ENCODE measurements around the gene THEMIS.

THEMIS gene

GRCh38 chr6:127762284-127762683 lies 138.6 kb downstream of the THEMIS start:
- Histone ChIP-seq H3K9me3 (ENCODE audit: severe bottlenecking) (no peaks in the 10 kb centered on the region), H3K36me3 (ENCODE audit: low read depth) (no peaks in the 10 kb centered on the region), H3K4me3 (ENCODE audit: severe bottlenecking) (no peak overlapping the region), H3K4me1 (ENCODE audit: insufficient read depth, poor library complexity, severe bottlenecking) (no peaks in the 10 kb centered on the region), H3K27ac (ENCODE audit: poor library complexity, severe bottlenecking) (no peak overlapping the region), H3K27me3 (ENCODE audit: insufficient read depth, poor library complexity, severe bottlenecking) (no peaks in the 10 kb centered on the region)
- TF ChIP-seq CTCF (IDR thresholded peaks at IDR 0.05; ENCODE audit: poor library complexity, severe bottlenecking) = no peak
- DNase-seq (ENCODE audit: low spot score) (no peak), ATAC-seq (ENCODE audit: low read depth) (no peak)

- Histone ChIP-seq H3K36me3 (ENCODE audit: low read depth) (no peaks in the 10 kb centered on the region), H3K9me3 (ENCODE audit: severe bottlenecking) (no peaks in the 10 kb centered on the region), H3K4me3 (ENCODE audit: severe bottlenecking) (no peak overlapping the region), H3K27me3 (ENCODE audit: insufficient read depth, poor library complexity, severe bottlenecking) (no peaks in the 10 kb centered on the region), H3K4me1 (ENCODE audit: insufficient read depth, poor library complexity, severe bottlenecking) (no peaks in the 10 kb centered on the region), H3K27ac (ENCODE audit: poor library complexity, severe bottlenecking) (no peak overlapping the region)
- DNase-seq (ENCODE audit: low spot score) (no peak), ATAC-seq (ENCODE audit: low read depth) (no peak)
- no peak for TF ChIP-seq CTCF (IDR thresholded peaks at IDR 0.05; ENCODE audit: poor library complexity, severe bottlenecking)
Observed at GRCh38 chr6:127761084-127761483, 139.8 kb downstream of the THEMIS start.

GRCh38 chr6:127749095-127749494 lies 151.8 kb downstream of the THEMIS start:
- ATAC-seq (ENCODE audit: low read depth) (no peak), DNase-seq (ENCODE audit: low spot score) (no peak)
- Histone ChIP-seq H3K36me3 (ENCODE audit: low read depth) (no peaks in the 10 kb centered on the region), H3K9me3 (ENCODE audit: severe bottlenecking) (no peaks in the 10 kb centered on the region), H3K4me3 (ENCODE audit: severe bottlenecking) (no peak overlapping the region), H3K4me1 (ENCODE audit: insufficient read depth, poor library complexity, severe bottlenecking) (no peaks in the 10 kb centered on the region), H3K27ac (ENCODE audit: poor library complexity, severe bottlenecking) (no peak overlapping the region), H3K27me3 (ENCODE audit: insufficient read depth, poor library complexity, severe bottlenecking) (no peaks in the 10 kb centered on the region)
- TF ChIP-seq CTCF (IDR thresholded peaks at IDR 0.05; ENCODE audit: poor library complexity, severe bottlenecking) = no peak

DNA sequence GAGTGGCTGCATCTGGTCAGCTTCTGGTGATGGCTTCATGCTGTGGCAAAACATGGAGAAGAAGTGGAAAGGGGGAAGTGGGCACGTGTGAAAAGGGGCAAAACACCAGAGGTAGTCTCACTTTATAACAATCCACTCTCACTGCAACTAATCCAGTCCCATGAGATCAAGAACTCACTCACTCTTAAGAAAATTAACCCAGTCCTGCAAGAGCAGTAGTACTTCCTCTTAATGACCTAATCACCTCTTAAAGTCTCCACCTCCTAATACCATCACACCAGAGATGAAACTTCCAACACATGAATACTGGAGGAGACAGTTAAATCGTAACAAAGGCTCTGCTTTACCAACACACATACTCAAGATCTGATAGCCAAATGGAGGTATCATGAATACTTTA lies 152.6 kb downstream of the THEMIS start:
- Histone ChIP-seq H3K4me3 (ENCODE audit: severe bottlenecking) (no peak overlapping the region), H3K36me3 (ENCODE audit: low read depth) (no peaks in the 10 kb centered on the region), H3K9me3 (ENCODE audit: severe bottlenecking) (no peaks in the 10 kb centered on the region), H3K4me1 (ENCODE audit: insufficient read depth, poor library complexity, severe bottlenecking) (no peaks in the 10 kb centered on the region), H3K27me3 (ENCODE audit: insufficient read depth, poor library complexity, severe bottlenecking) (no peaks in the 10 kb centered on the region), H3K27ac (ENCODE audit: poor library complexity, severe bottlenecking) (no peak overlapping the region)
- TF ChIP-seq CTCF (IDR thresholded peaks at IDR 0.05; ENCODE audit: poor library complexity, severe bottlenecking) = no peak
- no peak for DNase-seq (ENCODE audit: low spot score)
- no peak for ATAC-seq (ENCODE audit: low read depth)

GRCh38 chr6:127738423-127738822 lies 162.4 kb downstream of the THEMIS start:
- no peak overlapping the region for H3K4me3 ChIP-seq (ENCODE audit: severe bottlenecking)
- no peaks in the 10 kb centered on the region for H3K4me1 ChIP-seq (ENCODE audit: insufficient read depth, poor library complexity, severe bottlenecking)
- H3K36me3 ChIP-seq (ENCODE audit: low read depth) = no peaks in the 10 kb centered on the region

More at GRCh38 chr6:127738423-127738822, 162.4 kb downstream of the THEMIS start:
- Histone ChIP-seq H3K27me3 (ENCODE audit: insufficient read depth, poor library complexity, severe bottlenecking) (no peaks in the 10 kb centered on the region), H3K9me3 (ENCODE audit: severe bottlenecking) (no peaks in the 10 kb centered on the region), H3K27ac (ENCODE audit: poor library complexity, severe bottlenecking) (no peak overlapping the region)
- no peak for DNase-seq (ENCODE audit: low spot score)
- TF ChIP-seq CTCF (IDR thresholded peaks at IDR 0.05; ENCODE audit: poor library complexity, severe bottlenecking) = no peak
- ATAC-seq (ENCODE audit: low read depth) = no peak
